ENCODE data around the gene SESTD1. TPM values are rescaled to one million over a fixed set of nuclear protein-coding genes. Genes with fewer than 3 reads are reported as not detected.

The SESTD1 gene
- total and polyA plus RNA-seq, 2 of the 13 experiments (the other 11 are each of a cell fraction or from before 2014, with no cell fraction given), result 74.4 to 101 TPM

GRCh38 chr2:179237209-179237946, 27.3 kb downstream of the SESTD1 start:
- FAIRE-seq (no peak), DNase-seq (ENCODE audit: low spot score) (peak; percentile 22), ATAC-seq (no peak)
- Histone ChIP-seq H3K36me3 (replicated peaks in 1 of 2; ENCODE audit: control insufficient read depth in 1 of 2, insufficient read depth in 2 of 2, low read length in 2 of 2) (no peaks in the 10 kb centered on the region; a peak in 1 of 5 replicates), H3K27ac (ENCODE audit: extremely low read length, insufficient read depth, low read length) (peak overlapping the region; percentile 55), H3K9me3 (ENCODE audit: low read length) (no peaks in the 10 kb centered on the region), H3K9ac (ENCODE audit: insufficient read depth, low read depth, low read length) (no peak overlapping the region), H3K27me3 (ENCODE audit: control insufficient read depth in 1 of 2, insufficient read depth in 2 of 2, low read length in 2 of 2) (no peaks in the 10 kb centered on the region), H3K79me2 (ENCODE audit: insufficient read depth, low read length) (peaks cover 95% of the 10 kb centered on the region), H3K4me1 (ENCODE audit: insufficient read depth, low read length) (peaks cover 97% of the 10 kb centered on the region), H3K4me3 (replicated peaks in 1 of 3; ENCODE audit: insufficient read depth in 1 of 3, low read depth in 2 of 3, low read length in 3 of 3) (no peak overlapping the region; a peak in 1 of 6 replicates), H3K4me2 (ENCODE audit: low read depth, low read length) (peak overlapping the region; percentile 60), H2AFZ (ENCODE audit: low read length) (no peak overlapping the region), H4K20me1 (ENCODE audit: insufficient read depth, low read length) (0 out of 2 replicates have a peak, but pooled peaks cover 2% of the 10 kb centered on the region)
- WGBS (ENCODE audit: low lambda C conversion rate), result 89% methylated on average over 3 of the region's 3 CpGs
- BruUV-seq (replicated peaks), result no TSS peak
- ChIA-PET CTCF (ENCODE audit: low intra/inter-chr PET ratio, low total read pairs) (no interaction called here), POLR2A (interaction anchor here (1.3 kb wide), 1 partner anchor 25 kb away, joined by 6 read pairs; no protein-coding TSS in a partner anchor)
- intact Hi-C loops (cut with micrococcal nuclease; ENCODE audit: unreplicated experiment), result loop anchor here (10.0 kb wide), 1 partner anchor 307 kb away; no protein-coding TSS in a partner anchor
- in situ Hi-C loops (cut with HindIII; ENCODE audit: extremely low pct_ligation_motif_present, low pct_unique_long_range_greater_than_20kb), result no loop called here
- TF ChIP-seq SIX1 (CRISPR knock-in tag; IDR thresholded peaks at IDR 0.05; ENCODE audit: borderline replicate concordance) (peak; percentile 91; the same call in 1 of the 2 replicates), CSRNP2 (CRISPR knock-in tag; conservative IDR thresholded peaks at IDR 0.05; ENCODE audit: low read depth) (no peak), PRDM15 (CRISPR knock-in tag; IDR thresholded peaks at IDR 0.05) (0 out of 2 replicates have a peak, but pooled peaks have one; percentile 23), ZMYM4 (CRISPR knock-in tag; IDR thresholded peaks at IDR 0.05) (peak; percentile 55), BRF2 (CRISPR knock-in tag; IDR thresholded peaks at IDR 0.05) (no peak), ZSCAN21 (CRISPR knock-in tag; IDR thresholded peaks at IDR 0.05; ENCODE audit: borderline replicate concordance) (no peak), ZNF747 (CRISPR knock-in tag; IDR thresholded peaks at IDR 0.05; ENCODE audit: borderline replicate concordance) (no peak), SAFB2 (CRISPR knock-in tag; IDR thresholded peaks at IDR 0.05; ENCODE audit: borderline replicate concordance, low read depth) (no peak), NCOA2 (CRISPR knock-in tag; IDR thresholded peaks at IDR 0.05) (peak; percentile 9; the same call in 1 of the 2 replicates), FOXA3 (CRISPR knock-in tag; IDR thresholded peaks at IDR 0.05) (peak; percentile 43; the same call in 1 of the 2 replicates), TAF1 (CRISPR knock-in tag; IDR thresholded peaks at IDR 0.05) (no peak), SAP130 (CRISPR knock-in tag; IDR thresholded peaks at IDR 0.05; ENCODE audit: low read depth) (peak; percentile 11; the same call in 1 of the 2 replicates), TARDBP (CRISPR knock-in tag; IDR thresholded peaks at IDR 0.05) (no peak)
- TF ChIP-seq, protein P1, sequence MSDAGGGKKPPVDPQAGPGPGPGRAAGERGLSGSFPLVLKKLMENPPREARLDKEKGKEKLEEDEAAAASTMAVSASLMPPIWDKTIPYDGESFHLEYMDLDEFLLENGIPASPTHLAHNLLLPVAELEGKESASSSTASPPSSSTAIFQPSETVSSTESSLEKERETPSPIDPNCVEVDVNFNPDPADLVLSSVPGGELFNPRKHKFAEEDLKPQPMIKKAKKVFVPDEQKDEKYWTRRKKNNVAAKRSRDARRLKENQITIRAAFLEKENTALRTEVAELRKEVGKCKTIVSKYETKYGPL (CRISPR knock-in tag; IDR thresholded peaks at IDR 0.05), result no peak

Data from HepG2 (cell line).